HepG2 (cell line): ENCODE data around the gene SLC25A47. TPM values are rescaled to one million over a fixed set of nuclear protein-coding genes. Genes with fewer than 3 reads are reported as not detected.

Experiments
- KIAA2018 ChIP-seq: sonication (generic); formaldehyde crosslinking; IDR thresholded peaks from 2 replicates; pipeline ENCODE4 v1.5.0; 2020; ENCODE audit warnings: mild to moderate bottlenecking, missing genetic modification reagents, borderline replicate concordance
- MTA3 ChIP-seq: sonication (generic); formaldehyde crosslinking; IDR thresholded peaks from 2 replicates; pipeline ENCODE4 v1.4.0; 2020; ENCODE audit warnings: missing genetic modification reagents
- PPARG ChIP-seq: conservative IDR thresholded peaks from 2 replicates; pipeline ENCODE4 v1.6.1; 2016; ENCODE audit warnings: missing biosample characterization, missing genetic modification reagents
- SMYD3 ChIP-seq: sonication (generic); formaldehyde crosslinking; IDR thresholded peaks from 2 replicates; pipeline ENCODE4 v1.8.1; 2023; ENCODE audit warnings: mild to moderate bottlenecking, missing genetic modification reagents
- TMF1 ChIP-seq: sonication (generic); formaldehyde crosslinking; IDR thresholded peaks from 2 replicates; pipeline ENCODE4 v1.8.1; 2022; ENCODE audit warnings: low read depth, missing genetic modification reagents
- TOPORS ChIP-seq: sonication (generic); formaldehyde crosslinking; IDR thresholded peaks from 2 replicates; pipeline ENCODE4 v1.8.0; 2023; ENCODE audit warnings: mild to moderate bottlenecking, missing genetic modification reagents
- ZNF20 ChIP-seq: sonication (generic); formaldehyde crosslinking; IDR thresholded peaks from 2 replicates; pipeline ENCODE4 v1.4.0; 2020; ENCODE audit warnings: mild to moderate bottlenecking, moderate library complexity, missing genetic modification reagents
- polyA plus RNA-seq, 8 experiments: library from polyadenylated mRNA; depleted of rRNA in 3 of 8; stranded (reverse) in 7 of 8; unstranded in 1 of 8; fragments of >200 nt; fragmentation: Illumina TruSeq in 4 of 8; extraction: Trizol in 4 of 8; gene quantifications; 2 replicates each; pipeline versions ENCODE4 v1.2.1 to v1.2.3, GENCODE V29; 2011 to 2016; ENCODE audit warnings: low read depth in 4 of 8, missing spikeins in 1 of 8, mixed read lengths in 1 of 8; ENCODE audit not compliant: insufficient read depth in 1 of 8
- total RNA-seq, 5 experiments: library from RNA; depleted of rRNA; stranded (reverse); fragments of >200 nt; fragmentation: Illumina TruSeq; extraction: Trizol; gene quantifications; 2 replicates each; pipeline ENCODE4 v1.2.3, GENCODE V29; 2016; ENCODE audit warnings: low read depth in 1 of 5
- TF ChIP-seq, protein P1 (sequence below): conservative IDR thresholded peaks from 2 replicates; pipeline ENCODE4 v1.6.1; 2018; ENCODE audit warnings: missing genetic modification reagents
- TF ChIP-seq, protein P2 (sequence below): IDR thresholded peaks from 2 replicates; pipeline ENCODE4 v1.6.1; 2016; ENCODE audit warnings: low read depth, missing genetic modification reagents, missing compliant biosample characterization
- TF ChIP-seq, protein P3 (sequence below): sonication (generic); IDR thresholded peaks from 2 replicates; pipeline ENCODE4 v1.6.1; 2016; ENCODE audit warnings: low read depth, borderline replicate concordance
- TF ChIP-seq, protein P4 (sequence below): sonication (generic); formaldehyde crosslinking; IDR thresholded peaks from 2 replicates; pipeline ENCODE4 v1.4.0; 2020; ENCODE audit warnings: mild to moderate bottlenecking, missing genetic modification reagents

SLC25A47 gene
- total and polyA plus RNA-seq, 2 of the 13 experiments (the other 11 are each of a cell fraction or from before 2014, with no cell fraction given), result 1.0 to 1.7 TPM

GRCh38 chr14:100290607-100291304, 32.4 kb upstream of the SLC25A47 start (continued):
- TF ChIP-seq, protein P1, sequence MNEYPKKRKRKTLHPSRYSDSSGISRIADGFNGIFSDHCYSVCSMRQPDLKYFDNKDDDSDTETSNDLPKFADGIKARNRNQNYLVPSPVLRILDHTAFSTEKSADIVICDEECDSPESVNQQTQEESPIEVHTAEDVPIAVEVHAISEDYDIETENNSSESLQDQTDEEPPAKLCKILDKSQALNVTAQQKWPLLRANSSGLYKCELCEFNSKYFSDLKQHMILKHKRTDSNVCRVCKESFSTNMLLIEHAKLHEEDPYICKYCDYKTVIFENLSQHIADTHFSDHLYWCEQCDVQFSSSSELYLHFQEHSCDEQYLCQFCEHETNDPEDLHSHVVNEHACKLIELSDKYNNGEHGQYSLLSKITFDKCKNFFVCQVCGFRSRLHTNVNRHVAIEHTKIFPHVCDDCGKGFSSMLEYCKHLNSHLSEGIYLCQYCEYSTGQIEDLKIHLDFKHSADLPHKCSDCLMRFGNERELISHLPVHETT (CRISPR knock-in tag), result no peak
- TF ChIP-seq, protein P2, sequence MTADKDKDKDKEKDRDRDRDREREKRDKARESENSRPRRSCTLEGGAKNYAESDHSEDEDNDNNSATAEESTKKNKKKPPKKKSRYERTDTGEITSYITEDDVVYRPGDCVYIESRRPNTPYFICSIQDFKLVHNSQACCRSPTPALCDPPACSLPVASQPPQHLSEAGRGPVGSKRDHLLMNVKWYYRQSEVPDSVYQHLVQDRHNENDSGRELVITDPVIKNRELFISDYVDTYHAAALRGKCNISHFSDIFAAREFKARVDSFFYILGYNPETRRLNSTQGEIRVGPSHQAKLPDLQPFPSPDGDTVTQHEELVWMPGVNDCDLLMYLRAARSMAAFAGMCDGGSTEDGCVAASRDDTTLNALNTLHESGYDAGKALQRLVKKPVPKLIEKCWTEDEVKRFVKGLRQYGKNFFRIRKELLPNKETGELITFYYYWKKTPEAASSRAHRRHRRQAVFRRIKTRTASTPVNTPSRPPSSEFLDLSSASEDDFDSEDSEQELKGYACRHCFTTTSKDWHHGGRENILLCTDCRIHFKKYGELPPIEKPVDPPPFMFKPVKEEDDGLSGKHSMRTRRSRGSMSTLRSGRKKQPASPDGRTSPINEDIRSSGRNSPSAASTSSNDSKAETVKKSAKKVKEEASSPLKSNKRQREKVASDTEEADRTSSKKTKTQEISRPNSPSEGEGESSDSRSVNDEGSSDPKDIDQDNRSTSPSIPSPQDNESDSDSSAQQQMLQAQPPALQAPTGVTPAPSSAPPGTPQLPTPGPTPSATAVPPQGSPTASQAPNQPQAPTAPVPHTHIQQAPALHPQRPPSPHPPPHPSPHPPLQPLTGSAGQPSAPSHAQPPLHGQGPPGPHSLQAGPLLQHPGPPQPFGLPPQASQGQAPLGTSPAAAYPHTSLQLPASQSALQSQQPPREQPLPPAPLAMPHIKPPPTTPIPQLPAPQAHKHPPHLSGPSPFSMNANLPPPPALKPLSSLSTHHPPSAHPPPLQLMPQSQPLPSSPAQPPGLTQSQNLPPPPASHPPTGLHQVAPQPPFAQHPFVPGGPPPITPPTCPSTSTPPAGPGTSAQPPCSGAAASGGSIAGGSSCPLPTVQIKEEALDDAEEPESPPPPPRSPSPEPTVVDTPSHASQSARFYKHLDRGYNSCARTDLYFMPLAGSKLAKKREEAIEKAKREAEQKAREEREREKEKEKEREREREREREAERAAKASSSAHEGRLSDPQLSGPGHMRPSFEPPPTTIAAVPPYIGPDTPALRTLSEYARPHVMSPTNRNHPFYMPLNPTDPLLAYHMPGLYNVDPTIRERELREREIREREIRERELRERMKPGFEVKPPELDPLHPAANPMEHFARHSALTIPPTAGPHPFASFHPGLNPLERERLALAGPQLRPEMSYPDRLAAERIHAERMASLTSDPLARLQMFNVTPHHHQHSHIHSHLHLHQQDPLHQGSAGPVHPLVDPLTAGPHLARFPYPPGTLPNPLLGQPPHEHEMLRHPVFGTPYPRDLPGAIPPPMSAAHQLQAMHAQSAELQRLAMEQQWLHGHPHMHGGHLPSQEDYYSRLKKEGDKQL, result no peak
- TF ChIP-seq MTA3 (CRISPR knock-in tag) (no peak), TOPORS (CRISPR knock-in tag) (peak; percentile 59; the same call in 1 of the 2 replicates), SMYD3 (CRISPR knock-in tag) (no peak), ZNF20 (no peak), KIAA2018 (CRISPR knock-in tag) (no peak), TMF1 (no peak), PPARG (CRISPR knock-in tag) (peak; percentile 94)
- TF ChIP-seq, protein P3, sequence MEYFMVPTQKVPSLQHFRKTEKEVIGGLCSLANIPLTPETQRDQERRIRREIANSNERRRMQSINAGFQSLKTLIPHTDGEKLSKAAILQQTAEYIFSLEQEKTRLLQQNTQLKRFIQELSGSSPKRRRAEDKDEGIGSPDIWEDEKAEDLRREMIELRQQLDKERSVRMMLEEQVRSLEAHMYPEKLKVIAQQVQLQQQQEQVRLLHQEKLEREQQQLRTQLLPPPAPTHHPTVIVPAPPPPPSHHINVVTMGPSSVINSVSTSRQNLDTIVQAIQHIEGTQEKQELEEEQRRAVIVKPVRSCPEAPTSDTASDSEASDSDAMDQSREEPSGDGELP, result peak; percentile 72
- TF ChIP-seq, protein P4, sequence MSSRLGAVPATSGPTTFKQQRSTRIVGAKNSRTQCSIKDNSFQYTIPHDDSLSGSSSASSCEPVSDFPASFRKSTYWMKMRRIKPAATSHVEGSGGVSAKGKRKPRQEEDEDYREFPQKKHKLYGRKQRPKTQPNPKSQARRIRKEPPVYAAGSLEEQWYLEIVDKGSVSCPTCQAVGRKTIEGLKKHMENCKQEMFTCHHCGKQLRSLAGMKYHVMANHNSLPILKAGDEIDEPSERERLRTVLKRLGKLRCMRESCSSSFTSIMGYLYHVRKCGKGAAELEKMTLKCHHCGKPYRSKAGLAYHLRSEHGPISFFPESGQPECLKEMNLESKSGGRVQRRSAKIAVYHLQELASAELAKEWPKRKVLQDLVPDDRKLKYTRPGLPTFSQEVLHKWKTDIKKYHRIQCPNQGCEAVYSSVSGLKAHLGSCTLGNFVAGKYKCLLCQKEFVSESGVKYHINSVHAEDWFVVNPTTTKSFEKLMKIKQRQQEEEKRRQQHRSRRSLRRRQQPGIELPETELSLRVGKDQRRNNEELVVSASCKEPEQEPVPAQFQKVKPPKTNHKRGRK (CRISPR knock-in tag), result no peak
